ENCODE measurements around the gene TBC1D10B. TPM values are rescaled to one million over a fixed set of nuclear protein-coding genes. Genes with fewer than 3 reads are reported as not detected.

The TBC1D10B gene
- total RNA-seq = 10 to 100 TPM; 23.4 to 30.5 TPM
- long read RNA-seq, partial matches to known transcripts = 5 of 12 reads
- long read RNA-seq, other reads (novel, unspliced or antisense) = 4 of 12 reads

- ATAC-seq (peak; percentile 89 to 95), DNase-seq (peak; percentile 98)
- intact Hi-C loops (cut with DNase I) = loop anchor here in 1 of 2 donors (5.0 kb wide), 1 partner anchor 37 kb away; the partner anchor contains the start of gene ZNF771
Observed at GRCh38 chr16:30370456-30371247, at the start of gene TBC1D10B. Gene TBC1D10B (minus strand): TSS chr16:30370494. CDS start chr16:30370183, 311 bp downstream.

- intact Hi-C loops (cut with DNase I) = no loop called here
- ATAC-seq (no peak), DNase-seq (no peak)
Observed at GRCh38 chr16:30418350-30419181, 48.3 kb upstream of the TBC1D10B start.

GRCh38 chr16:30417529-30418349 lies 47.4 kb upstream of the TBC1D10B start:
- intact Hi-C loops (cut with DNase I) = no loop called here
- ATAC-seq (peak; percentile 96 to 97), DNase-seq (peak; percentile 90)

- ATAC-seq = no peak
- no peak for DNase-seq
- intact Hi-C loops (cut with DNase I) = no loop called here
Observed at GRCh38 chr16:30416624-30417528, 46.6 kb upstream of the TBC1D10B start.

GRCh38 chr16:30416047-30416603 lies 45.8 kb upstream of the TBC1D10B start:
- DNase-seq (no peak), ATAC-seq (no peak)
- intact Hi-C loops (cut with DNase I) = no loop called here

- intact Hi-C loops (cut with DNase I) = no loop called here
- no peak for ATAC-seq
- DNase-seq = no peak
Observed at GRCh38 chr16:30414159-30414558, 43.9 kb upstream of the TBC1D10B start.

GRCh38 chr16:30413112-30413806 lies 43.0 kb upstream of the TBC1D10B start:
- intact Hi-C loops (cut with DNase I) = no loop called here
- ATAC-seq (no peak), DNase-seq (no peak)

GRCh38 chr16:30409125-30410060 lies 39.1 kb upstream of the TBC1D10B start:
- intact Hi-C loops (cut with DNase I) = loop anchor here (5.0 to 10.0 kb wide), 3 partner anchors 37 to 315 kb away; partner anchors contain the start of genes CD2BP2 (in 1 of the 2), MYL11 (in 1 of the 2), TBC1D10B (in 1 of the 2) and TBX6 (in 1 of the 2)
- DNase-seq (peak; percentile 89), ATAC-seq (peak; percentile 64 to 72)

GRCh38 chr16:30407804-30408534 lies 37.7 kb upstream of the TBC1D10B start:
- intact Hi-C loops (cut with DNase I) = loop anchor here (5.0 to 10.0 kb wide), 3 partner anchors 36 to 313 kb away; partner anchors contain the start of genes CD2BP2 (in 1 of the 2), MYL11 (in 1 of the 2), TBC1D10B (in 1 of the 2) and TBX6 (in 1 of the 2)
- ATAC-seq (peak; percentile 50 to 52), DNase-seq (no peak)

GRCh38 chr16:30407102-30407803 lies 37.0 kb upstream of the TBC1D10B start, which contains the start of gene ZNF771:
Gene ZNF771 (plus strand): TSS chr16:30407606. CDS start chr16:30408054, 448 bp downstream.
- ATAC-seq = peak; percentile 97
- intact Hi-C loops (cut with DNase I) = loop anchor here (5.0 to 10.0 kb wide), 3 partner anchors 35 to 312 kb away; partner anchors contain the start of genes CD2BP2 (in 1 of the 2), MYL11 (in 1 of the 2), TBC1D10B (in 1 of the 2) and TBX6 (in 1 of the 2)
- peak; percentile 96 for DNase-seq

GRCh38 chr16:30406795-30407101 lies 36.5 kb upstream of the TBC1D10B start:
- no peak for DNase-seq
- ATAC-seq = no peak
- intact Hi-C loops (cut with DNase I) = loop anchor here (5.0 to 10.0 kb wide), 3 partner anchors 34 to 312 kb away; partner anchors contain the start of genes CD2BP2 (in 1 of the 2), MYL11 (in 1 of the 2), TBC1D10B (in 1 of the 2) and TBX6 (in 1 of the 2)

GRCh38 chr16:30401768-30402425 lies 31.6 kb upstream of the TBC1D10B start:
- DNase-seq = no peak
- intact Hi-C loops (cut with DNase I) = loop anchor here (10.0 kb wide), 2 partner anchors 47 to 307 kb away; partner anchors contain the start of genes CD2BP2 (in 1 of the 2), TBX6 (in 1 of the 2) and YPEL3 (in 1 of the 2)
- ATAC-seq = no peak

GRCh38 chr16:30399435-30400186 lies 29.3 kb upstream of the TBC1D10B start:
- ATAC-seq (no peak), DNase-seq (no peak)

More at GRCh38 chr16:30399435-30400186, 29.3 kb upstream of the TBC1D10B start:
- intact Hi-C loops (cut with DNase I) = loop anchor here (10.0 kb wide), 2 partner anchors 45 to 305 kb away; partner anchors contain the start of genes CD2BP2 (in 1 of the 2), TBX6 (in 1 of the 2) and YPEL3 (in 1 of the 2)

Measured in left cardiac atrium (tissue), 4 donors.